Astrocyte (in vitro differentiated cells and primary cell): ENCODE data around the gene UBE2E2.

Source experiments
- EZH2 ChIP-seq: IDR thresholded peaks from 2 replicates; pipeline ENCODE4 v1.6.1; 2012; ENCODE audit warnings: mild to moderate bottlenecking, low read length, inconsistent platforms; ENCODE audit not compliant: insufficient read depth
- TF ChIP-seq, protein P1 (sequence below): IDR thresholded peaks from 2 replicates; pipeline ENCODE4 v1.5.1; 2011; ENCODE audit warnings: low read depth, mild to moderate bottlenecking, inconsistent platforms, low read length, moderate library complexity; ENCODE audit not compliant: insufficient read depth

DNA sequence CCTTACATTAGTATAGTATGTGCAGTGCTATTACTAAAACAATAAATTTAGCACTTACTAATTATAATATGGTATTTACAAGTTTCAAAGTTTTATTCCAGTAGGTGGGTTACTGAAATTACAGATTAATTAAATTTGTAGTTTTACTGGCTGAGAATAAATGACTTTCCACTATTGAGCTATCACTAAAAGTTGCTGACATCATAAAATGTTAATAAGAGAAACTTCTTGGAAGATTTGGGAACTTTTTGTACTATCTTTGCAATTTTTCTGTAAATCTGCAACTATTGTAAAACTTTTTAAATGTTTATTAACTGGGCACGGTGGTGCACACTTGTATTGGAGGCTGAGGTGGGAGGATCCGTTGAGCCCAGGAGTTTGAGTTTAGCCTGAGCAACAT is 247.7 kb downstream of the UBE2E2 start:
- TF ChIP-seq, protein P1, sequence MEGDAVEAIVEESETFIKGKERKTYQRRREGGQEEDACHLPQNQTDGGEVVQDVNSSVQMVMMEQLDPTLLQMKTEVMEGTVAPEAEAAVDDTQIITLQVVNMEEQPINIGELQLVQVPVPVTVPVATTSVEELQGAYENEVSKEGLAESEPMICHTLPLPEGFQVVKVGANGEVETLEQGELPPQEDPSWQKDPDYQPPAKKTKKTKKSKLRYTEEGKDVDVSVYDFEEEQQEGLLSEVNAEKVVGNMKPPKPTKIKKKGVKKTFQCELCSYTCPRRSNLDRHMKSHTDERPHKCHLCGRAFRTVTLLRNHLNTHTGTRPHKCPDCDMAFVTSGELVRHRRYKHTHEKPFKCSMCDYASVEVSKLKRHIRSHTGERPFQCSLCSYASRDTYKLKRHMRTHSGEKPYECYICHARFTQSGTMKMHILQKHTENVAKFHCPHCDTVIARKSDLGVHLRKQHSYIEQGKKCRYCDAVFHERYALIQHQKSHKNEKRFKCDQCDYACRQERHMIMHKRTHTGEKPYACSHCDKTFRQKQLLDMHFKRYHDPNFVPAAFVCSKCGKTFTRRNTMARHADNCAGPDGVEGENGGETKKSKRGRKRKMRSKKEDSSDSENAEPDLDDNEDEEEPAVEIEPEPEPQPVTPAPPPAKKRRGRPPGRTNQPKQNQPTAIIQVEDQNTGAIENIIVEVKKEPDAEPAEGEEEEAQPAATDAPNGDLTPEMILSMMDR: no peak
- TF ChIP-seq EZH2: no peak
